Measurements from ENCODE around the gene SMYD3. TPM values are rescaled to one million over a fixed set of nuclear protein-coding genes. Genes with fewer than 3 reads are reported as not detected.

The SMYD3 gene
- total RNA-seq, 1 experiment from 2014 or later = 35.1 TPM

GRCh38 chr1:245804696-245805095 lies 702.4 kb downstream of the SMYD3 start:
- Mint-ChIP-seq H3K9me3 (ENCODE audit: low read depth, unreplicated experiment) (no peaks in the 10 kb centered on the region), H3K27me3 (ENCODE audit: unreplicated experiment) (no peaks in the 10 kb centered on the region), H3K4me3 (ENCODE audit: low read depth, unreplicated experiment) (no peak overlapping the region), H3K27ac (ENCODE audit: unreplicated experiment) (no peak overlapping the region), H3K4me1 (ENCODE audit: low read depth, unreplicated experiment) (no peaks in the 10 kb centered on the region), H3K36me3 (ENCODE audit: insufficient read depth, unreplicated experiment) (no peaks in the 10 kb centered on the region)
- CTCF ChIA-PET = interaction anchor here (0.7 kb wide), 1 partner anchor 1861 kb away, joined by 4 read pairs; no protein-coding TSS in a partner anchor
- TF ChIP-seq, protein P1, sequence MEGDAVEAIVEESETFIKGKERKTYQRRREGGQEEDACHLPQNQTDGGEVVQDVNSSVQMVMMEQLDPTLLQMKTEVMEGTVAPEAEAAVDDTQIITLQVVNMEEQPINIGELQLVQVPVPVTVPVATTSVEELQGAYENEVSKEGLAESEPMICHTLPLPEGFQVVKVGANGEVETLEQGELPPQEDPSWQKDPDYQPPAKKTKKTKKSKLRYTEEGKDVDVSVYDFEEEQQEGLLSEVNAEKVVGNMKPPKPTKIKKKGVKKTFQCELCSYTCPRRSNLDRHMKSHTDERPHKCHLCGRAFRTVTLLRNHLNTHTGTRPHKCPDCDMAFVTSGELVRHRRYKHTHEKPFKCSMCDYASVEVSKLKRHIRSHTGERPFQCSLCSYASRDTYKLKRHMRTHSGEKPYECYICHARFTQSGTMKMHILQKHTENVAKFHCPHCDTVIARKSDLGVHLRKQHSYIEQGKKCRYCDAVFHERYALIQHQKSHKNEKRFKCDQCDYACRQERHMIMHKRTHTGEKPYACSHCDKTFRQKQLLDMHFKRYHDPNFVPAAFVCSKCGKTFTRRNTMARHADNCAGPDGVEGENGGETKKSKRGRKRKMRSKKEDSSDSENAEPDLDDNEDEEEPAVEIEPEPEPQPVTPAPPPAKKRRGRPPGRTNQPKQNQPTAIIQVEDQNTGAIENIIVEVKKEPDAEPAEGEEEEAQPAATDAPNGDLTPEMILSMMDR (IDR thresholded peaks at IDR 0.05; ENCODE audit: unreplicated experiment) = no peak
- intact Hi-C loops (cut with micrococcal nuclease; ENCODE audit: unreplicated experiment) = no loop called here
- no TSS peak for BruUV-seq (replicated peaks)
- DNase-seq = no peak

DNA sequence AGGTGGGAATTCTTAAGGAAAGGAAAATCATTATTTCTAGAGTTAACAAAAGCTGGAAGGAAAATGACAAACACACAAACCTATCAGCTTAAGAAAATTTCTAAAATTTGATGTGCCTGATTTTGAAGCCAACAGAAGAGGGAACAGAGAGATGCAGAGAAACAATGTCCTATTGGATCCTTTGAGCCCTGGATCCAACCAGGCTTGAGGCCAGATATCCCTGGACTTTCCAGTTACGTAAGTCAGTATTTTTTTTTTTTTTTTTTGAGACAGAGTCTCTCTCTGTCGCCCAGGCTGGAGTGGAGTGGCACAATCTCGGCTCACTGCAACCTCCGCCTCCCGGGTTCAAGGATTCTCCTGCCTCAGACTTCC lies 703.4 kb downstream of the SMYD3 start:
- CTCF ChIA-PET = interaction anchor here (0.7 kb wide), 1 partner anchor 50 kb away, joined by 3 read pairs; no protein-coding TSS in a partner anchor
- Mint-ChIP-seq H3K4me1 (ENCODE audit: low read depth, unreplicated experiment) (no peaks in the 10 kb centered on the region), H3K27ac (ENCODE audit: unreplicated experiment) (no peak overlapping the region), H3K27me3 (ENCODE audit: unreplicated experiment) (no peaks in the 10 kb centered on the region), H3K9me3 (ENCODE audit: low read depth, unreplicated experiment) (no peaks in the 10 kb centered on the region), H3K4me3 (ENCODE audit: low read depth, unreplicated experiment) (no peak overlapping the region), H3K36me3 (ENCODE audit: insufficient read depth, unreplicated experiment) (no peaks in the 10 kb centered on the region)
- DNase-seq = no peak
- TF ChIP-seq, protein P1 (IDR thresholded peaks at IDR 0.05; ENCODE audit: unreplicated experiment) = no peak
- BruUV-seq (replicated peaks) = no TSS peak
- intact Hi-C loops (cut with micrococcal nuclease; ENCODE audit: unreplicated experiment) = no loop called here

DNA sequence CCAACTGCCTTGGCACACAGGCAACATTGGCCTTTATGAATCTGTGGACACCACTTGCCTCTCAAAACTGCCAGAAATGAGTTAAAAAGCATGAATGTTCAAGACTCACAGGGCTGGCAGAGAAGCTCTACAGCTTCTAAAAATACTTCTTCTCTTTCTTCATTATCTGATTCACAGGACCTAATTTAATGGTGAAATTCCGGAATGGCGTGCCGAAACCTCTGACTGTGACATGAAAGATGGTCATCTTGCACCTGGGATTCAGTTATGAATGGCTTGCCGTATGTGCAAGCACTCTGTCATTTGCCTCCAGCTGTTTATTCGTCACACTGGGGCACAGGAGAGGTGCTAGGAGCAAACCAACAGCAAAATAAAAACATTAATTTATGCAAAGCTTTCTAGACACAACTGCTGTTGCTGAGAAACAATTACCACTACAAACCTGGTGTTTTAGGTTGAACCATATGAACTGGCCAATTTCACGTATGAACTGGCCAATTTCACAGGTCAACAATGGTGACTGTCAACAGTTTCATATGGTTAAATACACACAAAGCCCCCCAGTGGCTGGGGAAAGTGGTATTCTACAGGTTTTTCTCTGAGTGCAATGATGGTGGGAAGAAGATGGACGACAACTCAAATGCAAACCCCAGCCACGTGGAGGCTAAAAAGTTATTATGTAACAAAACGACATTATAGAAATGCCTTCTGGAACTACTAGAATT lies 704.0 kb downstream of the SMYD3 start:
- CTCF ChIA-PET = interaction anchor here (0.7 kb wide), 1 partner anchor 49 kb away, joined by 3 read pairs; no protein-coding TSS in a partner anchor
- no peak overlapping the region for H3K27ac Mint-ChIP-seq (ENCODE audit: unreplicated experiment)
- H3K9me3 Mint-ChIP-seq (ENCODE audit: low read depth, unreplicated experiment) = no peaks in the 10 kb centered on the region
- TF ChIP-seq, protein P1 (IDR thresholded peaks at IDR 0.05; ENCODE audit: unreplicated experiment) = no peak
- no peak overlapping the region for H3K4me3 Mint-ChIP-seq (ENCODE audit: low read depth, unreplicated experiment)
- DNase-seq = no peak
- no peaks in the 10 kb centered on the region for H3K4me1 Mint-ChIP-seq (ENCODE audit: low read depth, unreplicated experiment)
- intact Hi-C loops (cut with micrococcal nuclease; ENCODE audit: unreplicated experiment) = no loop called here
- no peaks in the 10 kb centered on the region for H3K36me3 Mint-ChIP-seq (ENCODE audit: insufficient read depth, unreplicated experiment)
- no TSS peak for BruUV-seq (replicated peaks)
- no peaks in the 10 kb centered on the region for H3K27me3 Mint-ChIP-seq (ENCODE audit: unreplicated experiment)

GRCh38 chr1:245800901-245801605 lies 706.0 kb downstream of the SMYD3 start:
- Mint-ChIP-seq H3K27ac (ENCODE audit: unreplicated experiment) (no peak overlapping the region), H3K27me3 (ENCODE audit: unreplicated experiment) (no peaks in the 10 kb centered on the region), H3K9me3 (ENCODE audit: low read depth, unreplicated experiment) (no peaks in the 10 kb centered on the region), H3K4me1 (ENCODE audit: low read depth, unreplicated experiment) (no peaks in the 10 kb centered on the region), H3K36me3 (ENCODE audit: insufficient read depth, unreplicated experiment) (no peaks in the 10 kb centered on the region), H3K4me3 (ENCODE audit: low read depth, unreplicated experiment) (no peak overlapping the region)
- CTCF ChIA-PET = interaction anchor here (0.7 kb wide), 1 partner anchor 71 kb away, joined by 3 read pairs; no protein-coding TSS in a partner anchor
- TF ChIP-seq, protein P1 (IDR thresholded peaks at IDR 0.05; ENCODE audit: unreplicated experiment) = no peak
- intact Hi-C loops (cut with micrococcal nuclease; ENCODE audit: unreplicated experiment) = no loop called here
- DNase-seq = no peak
- BruUV-seq (replicated peaks) = no TSS peak
